GM19438 (cell line): Measurements from ENCODE around the gene MCAT.
A peak's percentile ranks its signal among the peaks of the same experiment; 100 is the strongest.

Experiments used
- ATAC-seq: cut with Tn5 transposase; IDR thresholded peaks from one replicate; pipeline ENCODE4 v1.9.1; 2021; ENCODE audit warnings: low read depth; ENCODE audit not compliant: unreplicated experiment

The MCAT gene

DNA sequence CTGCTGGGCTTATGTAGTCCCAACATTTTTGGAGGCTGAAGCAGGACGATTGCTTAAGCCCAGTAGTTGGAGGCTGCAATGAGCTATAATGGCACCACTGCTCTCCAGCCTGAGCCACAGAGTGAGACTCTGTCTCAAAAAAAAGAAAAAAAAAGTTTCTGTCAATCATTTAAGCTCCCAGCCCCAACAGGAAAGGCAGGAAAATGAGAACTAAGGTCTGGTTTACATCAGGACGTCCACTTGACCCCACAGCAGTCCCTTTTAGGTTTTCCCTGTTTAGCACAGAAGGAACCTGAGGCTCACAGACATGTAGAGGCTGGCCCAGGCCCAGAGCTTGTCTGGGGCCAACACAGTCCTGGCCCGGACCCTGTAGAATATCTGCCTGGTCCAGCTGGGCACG is 44.8 kb downstream of the MCAT start:
- ATAC-seq: no peak

DNA sequence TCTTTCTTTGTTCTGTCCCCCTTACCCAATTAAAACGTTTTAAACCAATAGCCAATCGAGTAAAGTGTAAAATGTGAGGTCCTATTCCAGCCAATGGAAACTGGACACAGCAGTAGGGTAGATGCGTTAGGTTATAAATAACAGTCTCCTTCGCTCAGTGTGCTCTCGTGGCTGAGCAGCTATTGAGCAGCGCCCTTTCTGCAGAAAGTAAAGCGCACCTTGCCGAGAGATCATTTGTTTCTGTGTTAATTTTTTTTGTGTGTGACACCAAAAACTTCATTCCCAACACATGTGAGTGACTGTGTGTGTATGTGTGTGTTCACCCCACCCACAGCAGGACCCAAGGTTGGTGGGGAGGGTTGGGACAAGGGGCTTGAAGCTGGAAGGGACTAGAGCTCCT is 46.8 kb downstream of the MCAT start:
- ATAC-seq: no peak

DNA sequence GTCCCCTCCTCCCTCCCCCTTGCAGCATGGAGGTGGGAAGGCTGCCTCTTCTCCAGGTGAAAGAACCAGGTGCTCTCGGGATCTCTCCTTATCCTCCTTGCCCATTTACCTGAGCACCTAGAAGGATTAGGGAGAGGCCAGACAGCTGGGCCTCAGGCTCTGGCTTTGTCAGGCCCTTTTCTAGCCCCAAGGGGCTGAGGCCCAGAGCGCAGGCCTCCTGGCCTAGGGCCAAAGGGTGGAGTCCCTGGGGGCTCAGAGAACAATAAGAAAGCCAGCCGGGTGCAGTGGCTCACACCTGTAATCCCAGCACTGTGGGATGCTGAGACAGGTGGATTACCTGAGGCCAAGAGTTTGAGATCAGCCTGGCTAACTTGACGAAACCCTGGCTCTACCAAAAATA is 48.6 kb downstream of the MCAT start:
- no peak for ATAC-seq

DNA sequence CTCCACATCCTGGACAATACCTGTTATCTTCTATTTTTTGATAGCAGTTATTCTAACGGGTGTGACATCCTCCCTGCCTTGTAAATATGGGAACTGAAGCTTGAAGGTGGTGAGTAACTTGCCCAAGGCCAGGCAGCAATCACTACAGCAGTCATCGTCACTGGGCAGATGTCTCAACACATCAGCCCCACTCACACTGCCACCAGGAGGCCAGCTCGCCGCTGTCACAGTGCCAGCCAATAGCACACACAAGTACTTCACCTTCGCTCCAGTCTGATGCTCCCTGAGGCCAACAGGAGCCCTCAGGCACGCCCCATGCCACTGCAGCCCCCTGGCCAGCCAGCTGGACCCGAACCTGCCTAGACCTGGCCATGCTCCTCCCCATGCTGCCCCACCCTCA is 49.1 kb downstream of the MCAT start:
- ATAC-seq: no peak

DNA sequence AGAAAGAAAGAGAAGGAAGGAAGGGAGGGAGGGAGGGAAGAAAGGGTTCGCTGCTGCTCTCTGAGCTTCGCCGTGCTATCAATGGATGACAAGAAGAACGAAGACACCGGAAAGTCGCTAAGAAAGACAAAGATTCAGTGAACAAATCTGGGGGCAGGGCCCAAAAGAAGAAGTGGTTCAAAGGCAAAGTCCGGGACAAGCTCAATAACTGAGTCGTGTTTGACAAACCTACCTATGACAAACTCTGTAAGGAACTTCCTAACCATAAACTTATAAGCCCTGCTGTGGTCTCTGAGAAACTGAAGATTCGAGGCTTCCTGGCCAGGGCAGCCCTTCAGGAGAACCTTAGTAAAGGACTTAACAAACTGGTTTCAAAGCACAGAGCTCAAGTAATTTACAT is 51.1 kb downstream of the MCAT start:
- ATAC-seq: no peak

DNA sequence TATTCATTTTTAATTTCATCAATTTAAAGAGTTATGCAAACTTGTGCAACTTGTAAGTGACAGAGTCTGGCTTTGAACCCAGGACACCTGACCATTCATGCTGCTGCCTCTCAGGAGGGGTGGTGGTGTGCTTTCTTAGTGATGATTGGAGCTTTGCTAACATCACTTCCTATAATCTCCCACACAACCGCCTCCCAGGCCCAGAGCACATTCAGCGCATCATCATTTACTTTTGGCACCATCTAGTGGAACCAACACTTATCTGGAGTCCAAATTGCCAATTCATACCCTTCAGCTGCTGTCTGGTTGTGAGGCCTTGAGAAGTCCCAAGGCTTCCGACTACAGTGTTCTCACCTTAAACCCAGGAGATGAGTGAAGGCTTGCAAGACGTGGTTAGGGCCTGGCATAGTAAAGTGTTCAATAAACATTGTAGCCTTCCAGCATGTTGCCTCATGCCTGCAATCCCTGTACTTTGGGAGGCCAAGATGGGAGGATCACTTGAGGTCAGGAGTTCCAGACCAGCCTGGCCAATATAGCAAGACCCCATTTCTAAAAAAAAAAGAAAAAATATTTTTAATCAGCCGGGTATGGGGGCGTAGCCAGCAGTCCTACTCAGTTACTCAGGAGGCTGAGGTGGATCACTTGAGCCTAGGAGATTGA is 52.9 kb downstream of the MCAT start:
- ATAC-seq: no peak

DNA sequence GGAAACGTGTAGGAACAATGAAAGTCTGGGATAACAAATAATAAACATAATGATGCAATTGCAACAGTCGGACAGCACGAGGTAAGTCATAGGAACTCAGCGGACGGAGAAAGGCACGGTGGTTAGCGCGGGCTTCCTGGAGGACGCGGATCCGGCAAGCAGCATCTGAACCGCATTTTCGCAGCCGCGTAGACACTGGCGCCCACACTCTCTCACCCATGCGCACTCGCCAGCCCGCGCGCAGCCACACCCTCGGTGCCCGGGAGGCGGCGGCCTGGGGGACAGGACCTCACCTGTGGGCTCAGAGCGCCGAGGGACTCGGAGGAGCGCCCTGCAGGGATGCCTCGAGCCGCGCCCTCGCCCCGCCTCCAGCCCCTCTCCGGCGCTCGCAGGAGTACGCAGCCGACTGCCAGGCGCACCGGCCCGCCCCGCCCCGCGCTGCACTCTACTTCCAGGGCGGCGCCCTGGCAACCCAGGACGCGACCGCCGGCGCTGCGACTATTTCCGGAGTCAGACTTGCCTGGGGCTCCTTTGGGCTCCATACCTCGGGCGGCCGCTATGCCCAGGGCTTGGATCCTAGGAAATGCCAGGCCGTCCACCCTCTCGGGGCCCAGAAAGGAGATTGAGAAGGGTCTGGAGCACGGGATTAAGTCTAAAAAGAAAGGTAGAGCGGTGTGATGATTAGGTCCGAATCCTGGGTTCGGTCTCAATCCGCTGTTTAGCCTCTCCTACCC is 54.0 kb downstream of the MCAT start, which contains the start of gene TTLL1:
TSS of gene TTLL1 (minus strand) at position 408 of the 734 bp plus-strand sequence. CDS start 13,805 bp downstream, outside the sequence.
- peak; percentile 76 for ATAC-seq

DNA sequence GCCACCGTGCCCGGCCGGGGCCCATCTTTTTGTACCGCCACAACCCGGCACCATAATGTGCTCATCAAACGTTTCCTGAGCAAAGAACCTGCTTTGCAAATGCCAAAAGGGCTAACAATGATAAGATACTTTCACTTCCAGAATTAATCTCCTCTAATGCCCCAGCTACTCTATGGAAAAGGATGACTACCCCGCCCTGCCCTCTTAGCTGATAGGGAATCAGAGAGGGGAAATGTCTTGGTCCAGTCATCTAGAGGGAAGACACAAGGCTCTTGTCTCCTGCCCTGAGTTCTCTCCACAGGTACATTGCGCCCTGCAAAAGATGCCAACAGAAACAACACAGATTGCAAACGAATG is 54.6 kb downstream of the MCAT start:
- no peak for ATAC-seq

DNA sequence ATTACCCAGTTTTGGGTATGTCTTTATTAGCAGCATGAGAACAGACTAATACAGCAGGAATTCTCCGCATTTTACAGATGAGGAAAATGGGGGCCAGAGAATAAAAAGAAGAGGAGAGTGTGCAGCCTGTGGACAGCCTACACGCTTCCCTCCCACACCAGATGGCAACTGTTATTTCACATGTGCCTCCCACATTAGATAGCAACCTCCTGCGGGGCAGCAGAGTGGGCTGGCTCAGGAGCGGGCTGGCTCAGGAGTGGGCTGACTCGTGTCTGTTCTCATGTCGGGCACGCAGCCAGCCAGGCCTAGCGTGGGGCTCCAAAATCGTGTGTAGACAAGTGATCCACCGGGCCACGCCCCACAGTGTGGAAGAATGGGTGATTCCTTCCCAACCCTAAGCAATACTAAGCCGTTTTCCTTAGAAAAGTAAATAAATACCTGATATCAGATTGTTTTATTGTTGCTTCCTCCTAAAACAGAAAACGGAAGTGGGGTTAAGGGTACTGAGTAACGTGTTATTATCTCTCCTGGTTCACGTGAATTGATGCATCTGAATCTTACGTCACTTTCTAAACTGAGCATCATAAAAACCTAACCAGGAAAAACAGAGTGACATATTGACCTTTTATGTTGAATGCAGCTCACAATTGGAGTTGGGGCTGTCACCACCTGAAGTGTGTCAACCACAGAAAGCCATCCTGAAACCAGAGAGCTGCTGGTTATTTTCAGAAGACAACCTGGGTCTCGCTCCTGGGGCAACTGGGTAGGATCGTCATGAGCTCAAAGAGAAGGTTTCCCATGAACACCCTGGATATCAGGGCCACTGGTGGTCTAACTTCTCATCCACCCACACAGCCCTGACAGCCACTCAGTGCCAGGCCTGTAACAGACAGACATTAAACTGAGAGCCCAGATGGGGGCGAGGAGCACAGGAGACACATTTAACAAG is 57.3 kb downstream of the MCAT start:
- no peak for ATAC-seq
